Upper lobe of left lung (tissue), 6 donors: ENCODE results near the gene MAN1A1. TPM values are rescaled to one million over a fixed set of nuclear protein-coding genes. Genes with fewer than 3 reads are reported as not detected.
A peak's percentile ranks its signal among the peaks of the same experiment; 100 is the strongest.
"Not testable (repeated sequence)": the region's sequence is repeated elsewhere in the genome, so short reads cannot be mapped to it uniquely, and the experiment has no call there.

Experiments
- ATAC-seq, 2 donors: fragments of 200-7000 bp; cut with Tn5 transposase; one replicate each; pipeline ENCODE4 v1.9.1; 2022; ENCODE audit warnings: mild to moderate bottlenecking in 2 of 2, moderate library complexity in 2 of 2; ENCODE audit not compliant: low FRiP score in 2 of 2
- DNase-seq, 2 donors: peaks; one replicate each; pipeline ENCODE4 v3.0.0-alpha.2; 2019 to 2020
- H3K27ac ChIP-seq, 4 donors: fragments of 200-600 bp; sonication (generic); one replicate each; pipeline ENCODE4 v1.5.1; 2016 to 2019
- H3K27me3 ChIP-seq, 4 donors: fragments of 200-600 bp; sonication (generic); one replicate each; pipeline ENCODE4 v1.5.1; 2017 to 2019
- H3K36me3 ChIP-seq, 4 donors: fragments of 200-600 bp; sonication (generic); one replicate each; pipeline ENCODE4 v1.5.1; 2016 to 2019
- H3K4me1 ChIP-seq, 4 donors: fragments of 200-600 bp; sonication (generic); one replicate each; pipeline ENCODE4 v1.5.1; 2018 to 2019
- H3K4me3 ChIP-seq, 4 donors: fragments of 200-600 bp; sonication (generic); one replicate each; pipeline ENCODE4 v1.5.1; 2017 to 2019; ENCODE audit warnings: mild to moderate bottlenecking in 2 of 4, moderate library complexity in 1 of 4
- H3K9me3 ChIP-seq, 4 donors: fragments of 200-600 bp; sonication (generic); one replicate each; pipeline ENCODE4 v1.5.1; 2018 to 2019
- CTCF ChIP-seq, 6 experiments: fragments of 450-650 bp in 4 of 6; fragments of 200-600 bp in 2 of 6; sonication (generic) in 2 of 6; IDR thresholded peaks; one replicate each; pipeline ENCODE4 v1.5.1; 2016 to 2019; ENCODE audit warnings: antibody characterized with exemption in 6 of 6
- EP300 ChIP-seq, 4 donors: sonication (generic); formaldehyde crosslinking; IDR thresholded peaks; one replicate each; pipeline ENCODE4 v1.5.1; 2017; ENCODE audit warnings: antibody characterized with exemption in 4 of 4, control low read depth in 2 of 4
- POLR2A ChIP-seq, 4 donors: fragments of 450-650 bp; IDR thresholded peaks; one replicate each; pipeline ENCODE4 v1.5.1; 2016 to 2017; ENCODE audit warnings: antibody characterized with exemption in 4 of 4, mild to moderate bottlenecking in 2 of 4
- POLR2AphosphoS5 ChIP-seq, 2 donors: sonication (generic); formaldehyde crosslinking; IDR thresholded peaks; one replicate each; pipeline ENCODE4 v1.5.1; 2017; ENCODE audit warnings: antibody characterized with exemption in 2 of 2
- WGBS, 2 donors: methylation state at CpG; one replicate each; pipeline ENCODE4 v1.1.5; 2017 to 2018; 5-methylcytosine and 5-hydroxymethylcytosine counted together
- total RNA-seq, 6 donors: library from RNA; depleted of rRNA in 4 of 6; stranded (reverse); fragments of >200 nt in 4 of 6; gene quantifications; one replicate each; pipeline versions ENCODE4 v1.1.0 to v1.2.1, GENCODE V29; 2016 to 2021
- donor health status: DM: no; HTN: no; CAD: no; lungs with moderate emphysema.
- donor health status: DM: no; HTN: yes; CAD: no; lungs with severe emphysema.

Gene MAN1A1
- total RNA-seq, 6 donors from 2014 or later, result 61.8 to 98.6 (median 79.1) TPM

- ATAC-seq (no peak), DNase-seq (no peak)
- Histone ChIP-seq H3K27ac (no peak overlapping the region), H3K4me3 (no peak overlapping the region), H3K27me3 (no peaks in the 10 kb centered on the region), H3K36me3 (peaks cover 0 to 8% (median 1%) of the 10 kb centered on the region in 4 donors), H3K9me3 (no peaks in the 10 kb centered on the region), H3K4me1 (peaks cover 0 to 5% (median 1%) of the 10 kb centered on the region in 4 donors)
- 59 to 61% methylated on average over 4 of the region's 4 CpGs for WGBS, 2 donors
- TF ChIP-seq POLR2A (IDR thresholded peaks at IDR 0.05), result no peak
These were observed 53.2 kb downstream of the MAN1A1 start for GRCh38 chr6:119296036-119297035.

GRCh38 chr6:119294984-119295383 is 54.6 kb downstream of the MAN1A1 start:
- Histone ChIP-seq H3K4me1 (peaks cover 0 to 5% (median 1%) of the 10 kb centered on the region in 4 donors), H3K27ac (no peak overlapping the region), H3K9me3 (no peaks in the 10 kb centered on the region), H3K27me3 (no peaks in the 10 kb centered on the region), H3K36me3 (no peaks in the 10 kb centered on the region), H3K4me3 (no peak overlapping the region)
- WGBS, 2 donors, result 88 to 91% methylated on average over 4 of the region's 4 CpGs
- DNase-seq (no peak), ATAC-seq (no peak)
- no peak for TF ChIP-seq EP300 (IDR thresholded peaks at IDR 0.05)

GRCh38 chr6:119291060-119291459 is 58.5 kb downstream of the MAN1A1 start:
- DNase-seq, H3K27me3 ChIP-seq, H3K4me1 ChIP-seq, ATAC-seq, H3K9me3 ChIP-seq, H3K4me3 ChIP-seq, H3K36me3 ChIP-seq, H3K27ac ChIP-seq: not testable (repeated sequence)
- 93 to 95% methylated on average over 3 of the region's 3 CpGs for WGBS, 2 donors

GRCh38 chr6:119290306-119290705 is 59.3 kb downstream of the MAN1A1 start:
- ATAC-seq (no peak), DNase-seq (no peak)
- Histone ChIP-seq H3K27ac (no peak overlapping the region), H3K4me3 (no peak overlapping the region), H3K27me3 (no peaks in the 10 kb centered on the region), H3K9me3 (no peaks in the 10 kb centered on the region), H3K36me3 (no peaks in the 10 kb centered on the region), H3K4me1 (peaks cover 0 to 5% (median 0%) of the 10 kb centered on the region in 4 donors)
- no peak for TF ChIP-seq EP300 (IDR thresholded peaks at IDR 0.05)
- TF ChIP-seq CTCF (IDR thresholded peaks at IDR 0.05), result no peak
- no peak for TF ChIP-seq POLR2A (IDR thresholded peaks at IDR 0.05)
- no peak for TF ChIP-seq POLR2AphosphoS5 (IDR thresholded peaks at IDR 0.05)
- WGBS, 2 donors, result 46 to 70% methylated on average over 2 of the region's 2 CpGs

- no peak for DNase-seq
- Histone ChIP-seq H3K4me1 (peaks cover 0 to 5% (median 0%) of the 10 kb centered on the region in 4 donors), H3K27me3 (no peaks in the 10 kb centered on the region), H3K27ac (no peak overlapping the region), H3K36me3 (no peaks in the 10 kb centered on the region), H3K9me3 (no peaks in the 10 kb centered on the region), H3K4me3 (no peak overlapping the region)
- TF ChIP-seq CTCF (IDR thresholded peaks at IDR 0.05), result no peak
- no peak for TF ChIP-seq POLR2A (IDR thresholded peaks at IDR 0.05)
- WGBS, 2 donors, result 59 to 65% methylated on average over 3 of the region's 3 CpGs
- no peak for ATAC-seq
These were observed 59.9 kb downstream of the MAN1A1 start for GRCh38 chr6:119289651-119290050.

- H3K9me3 ChIP-seq, result no peaks in the 10 kb centered on the region
- peak in 1 of 2 donors; percentile 60 for ATAC-seq
- no peaks in the 10 kb centered on the region for H3K36me3 ChIP-seq
- TF ChIP-seq POLR2A (IDR thresholded peaks at IDR 0.05), result no peak
- no peak for TF ChIP-seq POLR2AphosphoS5 (IDR thresholded peaks at IDR 0.05)
- no peak for TF ChIP-seq CTCF (IDR thresholded peaks at IDR 0.05)
- no peak for TF ChIP-seq EP300 (IDR thresholded peaks at IDR 0.05)
- 89 to 97% methylated on average over 3 of the region's 3 CpGs for WGBS, 2 donors
- no peak overlapping the region for H3K4me3 ChIP-seq
- H3K27me3 ChIP-seq, result no peaks in the 10 kb centered on the region
- peaks cover 0 to 12% (median 0%) of the 10 kb centered on the region in 4 donors for H3K4me1 ChIP-seq
- H3K27ac ChIP-seq, result no peak overlapping the region
- DNase-seq, result no peak
These were observed 63.5 kb downstream of the MAN1A1 start for GRCh38 chr6:119285908-119286625.
